K562 (cell line): ENCODE measurements around the gene ANKRD13B. TPM values are rescaled to one million over a fixed set of nuclear protein-coding genes. Genes with fewer than 3 reads are reported as not detected.

Experiments
- ATAC-seq: fragments of 200-7000 bp; cut with Tn5 transposase; 3 replicates; pipeline ENCODE4 v1.9.1; 2020; ENCODE audit warnings: moderate library complexity
- BruUV-seq: library from RNA; stranded (reverse); fragments of 400-500 nt; replicated peaks from 2 replicates; lab custom pipeline; 2021; lab: Mats Ljungman, UMichigan
- CTCF ChIA-PET: fragments of 300-600 bp; formaldehyde crosslinking; extraction: SDS; loops from one replicate; lab custom pipeline; 2021; ENCODE audit warnings: low intra/inter-chr PET ratio; lab: Yijun Ruan, JAX
- POLR2A ChIA-PET: fragments of 300-600, 350-650 bp; sonication (Branson Sonifier 250); formaldehyde crosslinking; extraction: SDS; loops from one replicate; lab custom pipeline; 2021; ENCODE audit warnings: antibody characterized with exemption, inconsistent platforms; lab: Yijun Ruan, JAX
- DNase-seq, 4 experiments: peaks; one replicate each; pipeline versions ENCODE4 v3.0.0 to v3.0.0-alpha.2; 2011 to 2018; ENCODE audit warnings: low spot score in 3 of 4, mixed read lengths in 3 of 4; ENCODE audit errors: extremely low read depth in 1 of 4
- FAIRE-seq: peaks from 2 replicates; lab custom pipeline; 2011; peaks lifted over from hg19 to GRCh38; lab: Jason Lieb, UNC
- H2AFZ ChIP-seq: 2 replicates; pipeline ENCODE4 v1.6.0; 2011; ENCODE audit warnings: low read depth, low read length, control low read depth, inconsistent platforms
- H3K27ac ChIP-seq: fragments of 200-600 bp; 3 replicates; pipeline ENCODE4 v1.8.0; 2011; ENCODE audit warnings: low read depth, mild to moderate bottlenecking, control low read depth, inconsistent platforms, low read length, moderate library complexity, mixed read lengths; ENCODE audit errors: extremely low read depth
- H3K27me3 ChIP-seq, 2 experiments: fragments of 300-600 bp in 1 of 2; 2 replicates in 1 of 2; 3 replicates in 1 of 2; pipeline versions ENCODE4 v1.6.0 to v1.8.0; 2011; ENCODE audit warnings: inconsistent platforms in 2 of 2, low read length in 2 of 2, mild to moderate bottlenecking in 1 of 2, mixed read lengths in 1 of 2, moderate library complexity in 1 of 2; ENCODE audit not compliant: control insufficient read depth in 2 of 2, insufficient read depth in 2 of 2
- H3K36me3 ChIP-seq: fragments of 300-600 bp; 3 replicates; pipeline ENCODE4 v1.8.0; 2011; ENCODE audit warnings: mild to moderate bottlenecking, low read length, inconsistent platforms; ENCODE audit not compliant: control insufficient read depth, insufficient read depth
- H3K4me1 ChIP-seq, 2 experiments: fragments of 200-600 bp in 1 of 2; replicated peaks in 1 of 2; 2 replicates in 1 of 2; 3 replicates in 1 of 2; pipeline versions ENCODE4 v1.5.1 to v1.8.0; 2011; ENCODE audit warnings: inconsistent platforms in 2 of 2, low read length in 2 of 2, mild to moderate bottlenecking in 1 of 2, mixed read lengths in 1 of 2, moderate library complexity in 1 of 2; ENCODE audit not compliant: control insufficient read depth in 2 of 2, insufficient read depth in 2 of 2
- H3K4me2 ChIP-seq: 2 replicates; pipeline ENCODE4 v1.6.1; 2011; ENCODE audit warnings: low read length, control low read depth, inconsistent platforms, mixed read lengths; ENCODE audit not compliant: insufficient read depth
- H3K4me3 ChIP-seq: fragments of 200-600 bp; sonication (generic), shearing (Covaris generic); 2 replicates; pipeline ENCODE4 v1.5.1; 2016; ENCODE audit warnings: control low read depth, inconsistent platforms
- H3K79me2 ChIP-seq: fragments of 200-600 bp; 3 replicates; pipeline ENCODE4 v1.8.0; 2011; ENCODE audit warnings: low read length, inconsistent platforms; ENCODE audit not compliant: control insufficient read depth, insufficient read depth
- H3K9ac ChIP-seq, 2 experiments: 2 replicates each; pipeline versions ENCODE4 v1.6.0 to v1.6.1; 2011; ENCODE audit warnings: low read depth in 2 of 2, low read length in 2 of 2, control low read depth in 1 of 2, inconsistent platforms in 1 of 2, mild to moderate bottlenecking in 1 of 2, mixed read lengths in 1 of 2; ENCODE audit not compliant: insufficient read depth in 1 of 2
- H3K9me1 ChIP-seq: one replicate; pipeline ENCODE4 v1.6.0; 2011; ENCODE audit warnings: inconsistent platforms, mild to moderate bottlenecking, low read length, moderate library complexity; ENCODE audit not compliant: control insufficient read depth, insufficient read depth
- H3K9me3 ChIP-seq: replicated peaks from 2 replicates; pipeline ENCODE4 v1.5.1; 2011; ENCODE audit warnings: low read depth, low read length, inconsistent platforms; ENCODE audit not compliant: control insufficient read depth, insufficient read depth
- H4K20me1 ChIP-seq: replicated peaks from 2 replicates; pipeline ENCODE4 v1.6.1; 2011; ENCODE audit warnings: low read length, inconsistent platforms, mixed read lengths; ENCODE audit not compliant: control insufficient read depth, insufficient read depth
- ARHGAP35 ChIP-seq: fragments of 450-650 bp; IDR thresholded peaks from 2 replicates; pipeline ENCODE4 v1.6.1; 2018; ENCODE audit not compliant: partially characterized antibody
- CBFA2T2 ChIP-seq: fragments of 450-650 bp; conservative IDR thresholded peaks from 2 replicates; pipeline ENCODE4 v1.6.1; 2017; ENCODE audit warnings: mild to moderate bottlenecking
- E2F3 ChIP-seq: fragments of 250-450 bp; sonication (Bioruptor Pico); IDR thresholded peaks from 2 replicates; pipeline ENCODE4 v1.4.0; 2020; ENCODE audit warnings: mild to moderate bottlenecking
- FOXA1 ChIP-seq: fragments of 450-650 bp; IDR thresholded peaks from 2 replicates; pipeline ENCODE4 v1.6.1; 2016; ENCODE audit warnings: mild to moderate bottlenecking, borderline replicate concordance
- FOXA3 ChIP-seq, 2 experiments: fragments of 450-650 bp in 1 of 2; sonication (generic) in 1 of 2; formaldehyde crosslinking; IDR thresholded peaks in 1 of 2; conservative IDR thresholded peaks in 1 of 2; 2 replicates each; pipeline versions ENCODE4 v1.4.0 to v1.8.0; 2020 to 2022; ENCODE audit warnings: mild to moderate bottlenecking in 2 of 2, missing genetic modification reagents in 1 of 2
- HNRNPH1 ChIP-seq: fragments of 200-400 bp; formaldehyde crosslinking; optimal IDR thresholded peaks from 2 replicates; pipeline ENCODE3; 2017; ENCODE audit warnings: low read depth, mild to moderate bottlenecking, low read length, moderate library complexity
- ILF3 ChIP-seq: fragments of 450-650 bp; IDR thresholded peaks from 2 replicates; pipeline ENCODE4 v1.6.1; 2018; ENCODE audit warnings: antibody characterized with exemption, mild to moderate bottlenecking, moderate library complexity, borderline replicate concordance
- L3MBTL2 ChIP-seq: fragments of 450-650 bp; IDR thresholded peaks from 2 replicates; pipeline ENCODE4 v1.6.1; 2016; ENCODE audit warnings: mild to moderate bottlenecking, moderate library complexity
- LCOR ChIP-seq: sonication (generic); formaldehyde crosslinking; IDR thresholded peaks from 2 replicates; pipeline ENCODE4 v1.8.0; 2022; ENCODE audit warnings: mild to moderate bottlenecking, missing genetic modification reagents
- NBN ChIP-seq: fragments of 450-650 bp; IDR thresholded peaks from 2 replicates; pipeline ENCODE4 v1.6.1; 2016; ENCODE audit warnings: low read depth, mild to moderate bottlenecking
- NONO ChIP-seq, 2 experiments: fragments of 200-400 bp in 1 of 2; fragments of 450-650 bp in 1 of 2; formaldehyde crosslinking in 1 of 2; IDR thresholded peaks; 2 replicates each; pipeline ENCODE4 v1.6.1; 2017; ENCODE audit warnings: low read depth in 2 of 2, mild to moderate bottlenecking in 2 of 2, moderate library complexity in 2 of 2, low read length in 1 of 2
- PYGO2 ChIP-seq: fragments of 450-650 bp; IDR thresholded peaks from 2 replicates; pipeline ENCODE4 v1.6.1; 2016; ENCODE audit warnings: mild to moderate bottlenecking, missing genetic modification characterization, moderate library complexity, missing compliant biosample characterization
- SMARCA5 ChIP-seq: fragments of 450-650 bp; IDR thresholded peaks from 2 replicates; pipeline ENCODE4 v1.6.1; 2016
- ZFP36 ChIP-seq: fragments of 150-350 bp; IDR thresholded peaks from 2 replicates; pipeline ENCODE4 v1.6.1; 2018; ENCODE audit warnings: low read length, low read depth; ENCODE audit not compliant: partially characterized antibody
- ZNF695 ChIP-seq: fragments of 450-650 bp; formaldehyde crosslinking; IDR thresholded peaks from 2 replicates; pipeline ENCODE4 v1.4.0; 2020; ENCODE audit warnings: mild to moderate bottlenecking, moderate library complexity
- ZNF717 ChIP-seq: fragments of 250-450 bp; sonication (Bioruptor Pico); IDR thresholded peaks from 2 replicates; pipeline ENCODE4 v1.5.0; 2021
- ZNF778 ChIP-seq: fragments of 450-650 bp; formaldehyde crosslinking; IDR thresholded peaks from 2 replicates; pipeline ENCODE4 v1.4.0; 2020; ENCODE audit warnings: mild to moderate bottlenecking, moderate library complexity
- ZSCAN32 ChIP-seq: fragments of 450-650 bp; formaldehyde crosslinking; IDR thresholded peaks from 2 replicates; pipeline ENCODE4 v1.4.0; 2020; ENCODE audit warnings: mild to moderate bottlenecking, moderate library complexity
- WGBS: fragments of 100-300 bp; shearing (Covaris generic); methylation state at CpG from one replicate; pipeline ENCODE4 v1.1.6; 2016; ENCODE audit warnings: low coverage, mixed read lengths; ENCODE audit not compliant: insufficient coverage; ENCODE audit errors: missing lambda C conversion rate; 5-methylcytosine and 5-hydroxymethylcytosine counted together
- in situ Hi-C: fragments of 300-500 bp; cut with MboI; formaldehyde crosslinking; loops from 4 replicates; pipeline ENCODE4 v1.15.0; 2018; ENCODE audit warnings: inconsistent platforms, mixed read lengths
- intact Hi-C: fragments of 100-400 bp; cut with micrococcal nuclease; formaldehyde crosslinking; loops from 2 replicates; pipeline ENCODE4 v1.14.2; 2022
- polyA plus RNA-seq, 8 experiments: library from polyadenylated mRNA; depleted of rRNA in 4 of 8; stranded (reverse) in 5 of 8; unstranded in 3 of 8; fragments of >200 nt; fragmentation: Nextera tagmentation in 2 of 8; fragmentation: Illumina TruSeq in 1 of 8; extraction: Ambion mirVana in 2 of 8; extraction: Trizol in 1 of 8; gene quantifications; 2 replicates each; pipeline versions ENCODE4 v1.2.1 to v1.2.3, GENCODE V29; 2011 to 2014; ENCODE audit warnings: inconsistent platforms in 1 of 8, missing spikeins in 1 of 8
- total RNA-seq, 7 experiments: library from RNA; depleted of rRNA in 6 of 7; stranded (reverse); fragments of >200 nt in 6 of 7; fragmentation: Illumina TruSeq in 2 of 7; extraction: Trizol in 2 of 7; gene quantifications; 2 replicates each; pipeline versions ENCODE4 v1.2.1 to v1.2.3, GENCODE V29; 2011 to 2021; ENCODE audit warnings: low replicate concordance in 1 of 7
- TF ChIP-seq, protein P1 (sequence below): fragments of 250-450 bp; sonication (Bioruptor Pico); IDR thresholded peaks from 2 replicates; pipeline ENCODE4 v1.8.0; 2022; ENCODE audit warnings: moderate library complexity, mild to moderate bottlenecking, inconsistent platforms
- TF ChIP-seq, protein P2 (sequence below): sonication (generic); formaldehyde crosslinking; IDR thresholded peaks from 2 replicates; pipeline ENCODE4 v1.8.0; 2022; ENCODE audit warnings: mild to moderate bottlenecking, missing genetic modification reagents

Gene ANKRD13B
- total and polyA plus RNA-seq, 9 of the 15 experiments (the other 6 are each of a cell fraction or from before 2014, with no cell fraction given), result 0.15 to 28.1 (median 4.6) TPM

DNA sequence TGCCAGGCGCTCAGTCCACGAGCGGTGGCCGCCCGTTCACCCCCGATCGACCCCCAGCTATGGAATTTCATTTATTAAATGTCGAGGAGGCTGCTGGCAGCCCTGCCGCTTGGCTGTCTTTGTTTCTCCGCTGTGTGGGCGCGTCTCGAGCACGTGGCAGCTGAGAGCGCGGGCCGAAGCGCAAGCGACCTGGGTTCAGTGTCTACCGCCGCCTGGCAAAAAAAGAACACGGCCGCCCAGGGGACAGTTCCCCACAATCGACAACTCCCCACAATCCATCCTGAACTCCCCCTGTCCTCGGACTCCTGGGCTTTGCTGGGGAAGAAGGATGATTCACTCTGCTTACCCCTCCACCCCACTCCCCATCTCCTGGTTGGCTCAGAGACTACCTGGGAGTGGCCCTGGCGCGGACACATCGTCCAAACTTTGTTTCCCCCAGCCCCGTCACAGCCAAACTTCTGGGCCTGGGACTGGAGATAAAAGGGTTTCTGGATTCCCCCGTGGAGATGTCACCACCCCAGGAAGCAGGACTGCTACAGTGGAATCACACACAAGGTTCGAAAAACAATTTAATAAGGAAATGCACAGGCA, 1.7 kb upstream of the ANKRD13B start (continued):
- peak; percentile 95 for TF ChIP-seq L3MBTL2
- no peak for TF ChIP-seq FOXA3 (CRISPR knock-in tag; conservative IDR thresholded peaks at IDR 0.05 in 1 of 2, IDR thresholded peaks at IDR 0.05 in 1 of 2)
- TF ChIP-seq HNRNPH1, result no peak

DNA sequence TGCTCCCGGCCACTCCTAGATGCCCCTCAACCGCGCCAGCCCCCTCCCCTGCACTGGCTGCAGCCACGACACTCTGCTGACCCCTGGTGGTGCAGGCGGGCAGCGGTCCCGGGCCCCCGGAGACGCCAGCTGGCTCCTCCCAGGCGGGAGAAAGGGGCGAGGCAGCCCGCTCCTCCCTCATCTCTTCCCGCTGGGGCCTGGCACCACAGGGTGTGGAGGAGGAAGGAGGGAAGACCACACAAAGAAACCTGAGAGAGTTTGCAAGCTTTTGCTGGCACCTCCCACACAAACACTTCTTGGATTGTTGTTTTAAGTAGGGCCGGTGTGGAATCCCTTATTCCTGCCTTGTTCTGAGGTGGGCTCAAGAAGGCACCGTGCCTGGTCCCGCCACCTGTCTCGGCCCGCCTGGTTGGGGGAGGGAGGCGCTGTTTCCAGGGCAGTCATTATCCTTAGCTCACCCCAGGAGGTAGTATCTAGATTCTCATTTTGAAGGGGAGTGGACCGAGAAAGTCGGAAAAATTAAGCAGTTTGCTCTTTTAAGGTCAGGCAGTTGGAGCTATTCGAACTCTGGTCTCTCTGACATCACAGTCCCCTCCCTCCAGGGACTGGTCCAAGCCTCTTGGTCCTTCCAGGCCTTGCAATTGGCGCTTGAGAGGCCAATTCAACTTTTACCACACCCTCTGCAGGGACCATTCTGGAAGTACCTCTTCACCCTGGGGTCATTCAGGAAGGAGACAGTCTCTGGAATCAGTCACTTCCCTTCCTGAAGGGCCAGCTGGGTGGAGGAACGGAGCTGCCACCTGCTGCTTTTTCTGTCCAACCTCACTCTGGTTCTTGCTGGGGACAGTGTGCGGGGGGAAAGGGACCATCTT, 959 bp upstream of the ANKRD13B start:
- H3K27ac ChIP-seq, result peak overlapping the region; percentile 48; the same call in 2 of the 3 replicates
- peak; percentile 79 for FAIRE-seq
- TF ChIP-seq ZNF717 (CRISPR knock-in tag), result no peak
- TF ChIP-seq NONO (IDR thresholded peaks at IDR 0.05; ENCODE audit: low read depth in 2 of 2, low read length in 1 of 2), result no peak
- 0 out of 2 replicates have a peak, but pooled peaks have one; percentile 38 for TF ChIP-seq NBN
- TF ChIP-seq SMARCA5, result no peak
- TF ChIP-seq CBFA2T2, result no peak
- no peak; the same call in 1 of the 2 replicates for TF ChIP-seq LCOR (CRISPR knock-in tag)
- TF ChIP-seq PYGO2, result no peak
- TF ChIP-seq, protein P1, sequence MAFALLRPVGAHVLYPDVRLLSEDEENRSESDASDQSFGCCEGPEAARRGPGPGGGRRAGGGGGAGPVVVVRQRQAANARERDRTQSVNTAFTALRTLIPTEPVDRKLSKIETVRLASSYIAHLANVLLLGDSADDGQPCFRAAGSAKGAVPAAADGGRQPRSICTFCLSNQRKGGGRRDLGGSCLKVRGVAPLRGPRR (CRISPR knock-in tag), result no peak
- no peak for TF ChIP-seq ILF3
- no peak for TF ChIP-seq ZNF695 (CRISPR knock-in tag)
- TF ChIP-seq ARHGAP35, result no peak
- TF ChIP-seq E2F3 (CRISPR knock-in tag), result 0 out of 2 replicates have a peak, but pooled peaks have one; percentile 48
- TF ChIP-seq ZNF778 (CRISPR knock-in tag), result no peak
- no peak for TF ChIP-seq ZFP36
- no peak for TF ChIP-seq ZSCAN32 (CRISPR knock-in tag)
- TF ChIP-seq, protein P2, sequence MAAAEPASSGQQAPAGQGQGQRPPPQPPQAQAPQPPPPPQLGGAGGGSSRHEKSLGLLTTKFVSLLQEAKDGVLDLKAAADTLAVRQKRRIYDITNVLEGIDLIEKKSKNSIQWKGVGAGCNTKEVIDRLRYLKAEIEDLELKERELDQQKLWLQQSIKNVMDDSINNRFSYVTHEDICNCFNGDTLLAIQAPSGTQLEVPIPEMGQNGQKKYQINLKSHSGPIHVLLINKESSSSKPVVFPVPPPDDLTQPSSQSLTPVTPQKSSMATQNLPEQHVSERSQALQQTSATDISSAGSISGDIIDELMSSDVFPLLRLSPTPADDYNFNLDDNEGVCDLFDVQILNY, result no peak
- TF ChIP-seq FOXA1, result no peak

More for the DNA sequence above, 959 bp upstream of the ANKRD13B start:
- WGBS, result 13% methylated on average over 23 of the region's 25 CpGs
- ChIA-PET CTCF (interaction anchor here (0.6 to 2.3 kb wide), 6 partner anchors 222 to 468 kb away, joined by 3 to 19 read pairs (median 3); no protein-coding TSS in a partner anchor), POLR2A (interaction anchor here (0.6 to 1.0 kb wide), 3 partner anchors 23 to 468 kb away, joined by 3 to 4 read pairs (median 3); partner anchors contain the start of gene TP53I13)
- in situ Hi-C loops, result no loop called here
- Histone ChIP-seq H3K9ac (peak overlapping the region; percentile 44 to 88), H3K27me3 (no peaks in the 10 kb centered on the region), H2AFZ (peak overlapping the region; percentile 95), H3K36me3 (no peaks in the 10 kb centered on the region), H4K20me1 (peaks cover 8% of the 10 kb centered on the region), H3K4me3 (peak overlapping the region; percentile 16), H3K4me1 (peaks cover 43 to 84% of the 10 kb centered on the region in 2 experiments), H3K79me2 (peaks cover 25% of the 10 kb centered on the region), H3K9me1 (peaks cover 5% of the 10 kb centered on the region), H3K4me2 (peak overlapping the region; percentile 83), H3K9me3 (no peaks in the 10 kb centered on the region)
- ATAC-seq, result peak; percentile 84
- peak; percentile 88 to 92 (median 89) for DNase-seq
- no TSS peak for BruUV-seq
- intact Hi-C loops, result loop anchor here (2.0 to 5.0 kb wide), 3 partner anchors 200 to 299 kb away; partner anchors contain the start of gene TAOK1
